GM18867 (cell line): Measurements from ENCODE around the gene PDCD2L.
"Not testable (repeated sequence)": the region's sequence is repeated elsewhere in the genome, so short reads cannot be mapped to it uniquely, and the experiment has no call there.

Source experiments
- ATAC-seq: cut with Tn5 transposase; IDR thresholded peaks from one replicate; pipeline ENCODE4 v1.9.1; 2021; ENCODE audit warnings: mild to moderate bottlenecking, moderate library complexity; ENCODE audit not compliant: unreplicated experiment

The PDCD2L gene

DNA sequence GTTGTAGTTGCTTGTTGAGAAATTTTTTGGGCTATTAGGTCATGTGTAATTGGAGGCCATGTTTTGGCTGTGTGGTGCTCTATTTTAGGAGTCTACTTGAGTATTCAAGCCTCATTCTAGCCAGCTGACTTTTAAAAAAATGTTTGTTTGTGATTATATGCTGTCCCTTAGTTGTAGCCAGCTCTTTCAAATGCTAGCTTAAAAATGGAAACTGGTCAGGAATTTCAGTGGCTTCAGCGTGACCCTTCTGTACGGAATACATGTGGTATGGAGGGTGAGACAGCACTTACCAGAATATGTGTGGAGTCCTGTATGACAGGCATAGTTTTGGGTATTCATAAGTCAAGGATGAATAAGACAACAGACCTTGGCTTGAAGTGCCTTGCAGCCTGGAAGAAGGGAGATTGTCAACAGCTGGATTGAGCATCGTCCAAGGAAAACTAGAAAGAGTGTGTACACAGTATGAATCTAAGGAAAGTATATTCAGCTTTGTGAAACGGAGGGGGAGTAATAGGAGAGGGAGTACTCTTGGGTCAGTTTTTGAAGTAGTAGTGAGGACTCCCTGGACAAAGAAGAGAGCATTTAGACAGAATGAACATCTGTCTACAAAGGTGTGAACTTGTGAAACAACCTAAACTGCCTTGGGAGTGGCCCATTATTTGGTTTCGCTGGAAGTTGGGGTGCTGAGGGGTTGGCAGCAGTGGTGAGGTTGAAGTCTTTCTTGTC is 57.3 kb downstream of the PDCD2L start:
- ATAC-seq, result no peak

DNA sequence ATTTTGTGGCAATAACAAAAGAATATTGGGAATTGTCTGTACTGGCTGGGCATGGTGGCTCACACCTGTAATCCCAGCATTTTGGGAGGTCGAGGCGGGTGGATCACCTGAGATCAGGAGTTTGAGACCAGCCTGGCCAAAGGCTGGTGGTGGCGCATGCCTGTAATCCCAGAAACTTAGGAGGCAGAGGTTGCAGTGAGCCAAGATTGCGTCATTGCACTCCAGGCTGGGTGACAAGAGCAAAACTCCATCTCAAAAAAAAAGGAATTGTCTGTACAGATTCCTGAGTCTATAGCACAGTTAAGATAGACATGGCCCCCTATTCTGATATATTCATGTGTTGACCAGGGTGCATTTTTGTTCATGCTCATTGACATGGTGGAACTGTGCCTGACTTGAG is 60.6 kb downstream of the PDCD2L start:
- ATAC-seq, result not testable (repeated sequence)

DNA sequence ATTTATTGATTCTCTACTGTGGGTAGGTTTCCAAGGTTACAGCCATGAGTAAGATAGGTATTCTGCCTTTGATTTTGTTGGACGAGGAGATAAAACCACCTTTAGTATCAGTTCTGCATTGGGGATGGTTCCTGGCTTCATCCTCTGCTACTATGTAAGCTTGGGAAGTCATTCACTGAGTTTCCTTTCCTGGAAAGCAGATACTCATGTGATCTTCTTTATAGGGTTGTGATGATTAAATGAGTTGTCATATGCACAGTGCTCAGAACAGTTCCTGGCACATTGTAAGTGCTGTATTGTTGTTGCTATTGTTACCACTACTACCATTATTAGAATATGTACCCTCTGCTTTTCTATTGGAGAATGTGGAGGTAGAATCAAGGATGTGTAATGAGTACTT is 64.2 kb downstream of the PDCD2L start:
- ATAC-seq, result no peak

DNA sequence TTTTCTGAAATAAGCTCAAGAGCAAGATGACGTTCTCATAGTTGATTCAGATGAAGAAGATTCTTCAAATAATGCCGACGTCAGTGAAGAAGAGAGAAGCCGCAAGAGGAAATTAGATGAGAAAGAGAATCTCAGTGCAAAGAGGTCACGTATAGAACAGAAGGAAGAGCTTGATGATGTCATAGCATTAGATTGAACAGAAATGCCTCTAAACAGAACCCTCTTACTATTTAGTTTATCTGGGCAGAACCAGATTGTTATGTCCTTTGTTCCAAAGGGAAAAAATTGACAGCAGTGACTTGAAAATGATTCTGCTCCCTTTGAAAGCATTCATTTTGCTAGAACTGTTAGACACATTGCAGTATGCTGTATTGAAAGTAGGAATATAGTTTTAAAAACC is 64.8 kb downstream of the PDCD2L start:
- not testable (repeated sequence) for ATAC-seq

DNA sequence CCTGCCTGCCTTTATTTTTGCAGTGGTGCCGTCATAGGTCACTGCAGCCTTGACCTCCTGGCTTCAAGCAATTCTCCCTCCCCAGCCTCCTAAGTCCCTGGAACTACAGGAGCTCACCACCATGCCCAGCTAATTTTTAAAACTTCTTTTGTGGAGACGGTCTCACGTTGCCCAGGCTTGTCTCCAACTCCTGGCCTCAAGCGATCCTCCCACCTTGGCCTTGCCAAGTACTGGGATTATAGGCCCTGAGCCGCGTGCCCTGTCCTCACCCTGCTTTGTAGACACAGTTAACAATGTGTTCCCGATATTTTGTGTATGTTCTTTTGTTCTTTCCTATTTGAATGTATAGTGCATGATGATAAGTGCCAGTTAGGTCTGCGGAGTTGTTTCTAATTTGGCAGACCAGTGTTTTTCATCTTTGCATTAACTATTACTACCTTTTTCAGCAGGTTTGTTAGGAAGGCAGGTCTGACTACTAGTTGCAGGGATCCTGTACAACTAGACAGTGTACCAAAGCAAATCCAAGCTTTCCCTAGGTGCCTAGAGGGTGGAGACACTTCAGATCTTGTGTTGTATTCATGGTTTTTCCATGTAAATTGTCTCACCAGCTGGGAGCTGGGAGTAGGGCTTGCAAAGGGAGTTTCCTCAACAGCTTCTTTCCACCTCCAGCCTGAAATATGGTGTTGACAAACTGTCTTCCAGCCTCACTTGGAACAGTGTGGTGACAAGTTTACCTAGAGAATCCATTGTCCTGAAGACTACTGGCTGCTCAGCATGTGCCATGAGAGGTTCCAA is 67.9 kb downstream of the PDCD2L start:
- no peak for ATAC-seq

DNA sequence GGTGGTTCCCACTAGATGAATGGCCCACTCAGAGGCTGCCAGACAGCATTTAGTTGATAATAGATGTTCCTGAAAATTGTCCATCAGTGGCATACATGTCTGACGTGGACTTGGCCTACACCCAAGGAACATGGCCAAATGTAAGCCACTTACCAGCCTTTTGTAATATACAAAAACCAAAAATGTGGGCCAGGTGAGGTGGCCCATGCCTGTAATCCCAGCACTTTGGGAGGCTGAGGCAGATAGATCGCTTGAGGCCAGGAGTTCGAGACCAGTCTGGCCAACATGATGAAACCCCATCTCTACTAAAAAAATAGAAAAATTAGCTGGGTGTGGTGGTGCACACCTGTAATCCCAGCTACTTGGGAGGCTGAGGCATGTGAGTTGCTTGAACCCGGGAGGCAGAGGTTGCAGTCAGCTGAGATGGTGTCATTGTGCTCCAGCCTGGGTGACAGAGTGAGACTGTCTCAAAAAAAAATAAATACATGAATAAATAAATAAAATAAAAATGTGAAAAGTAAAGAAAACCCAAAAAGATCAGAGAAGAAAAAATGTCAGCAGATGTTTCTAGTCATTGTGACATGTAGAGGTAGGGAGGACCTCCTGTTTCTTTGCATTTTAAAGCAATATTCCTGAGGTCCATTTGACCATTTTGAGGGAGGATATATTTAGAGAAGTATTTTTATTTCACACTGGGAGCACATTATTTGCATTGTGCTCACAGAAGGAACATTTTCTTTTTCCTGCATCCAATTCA is 70.2 kb downstream of the PDCD2L start:
- no peak for ATAC-seq

DNA sequence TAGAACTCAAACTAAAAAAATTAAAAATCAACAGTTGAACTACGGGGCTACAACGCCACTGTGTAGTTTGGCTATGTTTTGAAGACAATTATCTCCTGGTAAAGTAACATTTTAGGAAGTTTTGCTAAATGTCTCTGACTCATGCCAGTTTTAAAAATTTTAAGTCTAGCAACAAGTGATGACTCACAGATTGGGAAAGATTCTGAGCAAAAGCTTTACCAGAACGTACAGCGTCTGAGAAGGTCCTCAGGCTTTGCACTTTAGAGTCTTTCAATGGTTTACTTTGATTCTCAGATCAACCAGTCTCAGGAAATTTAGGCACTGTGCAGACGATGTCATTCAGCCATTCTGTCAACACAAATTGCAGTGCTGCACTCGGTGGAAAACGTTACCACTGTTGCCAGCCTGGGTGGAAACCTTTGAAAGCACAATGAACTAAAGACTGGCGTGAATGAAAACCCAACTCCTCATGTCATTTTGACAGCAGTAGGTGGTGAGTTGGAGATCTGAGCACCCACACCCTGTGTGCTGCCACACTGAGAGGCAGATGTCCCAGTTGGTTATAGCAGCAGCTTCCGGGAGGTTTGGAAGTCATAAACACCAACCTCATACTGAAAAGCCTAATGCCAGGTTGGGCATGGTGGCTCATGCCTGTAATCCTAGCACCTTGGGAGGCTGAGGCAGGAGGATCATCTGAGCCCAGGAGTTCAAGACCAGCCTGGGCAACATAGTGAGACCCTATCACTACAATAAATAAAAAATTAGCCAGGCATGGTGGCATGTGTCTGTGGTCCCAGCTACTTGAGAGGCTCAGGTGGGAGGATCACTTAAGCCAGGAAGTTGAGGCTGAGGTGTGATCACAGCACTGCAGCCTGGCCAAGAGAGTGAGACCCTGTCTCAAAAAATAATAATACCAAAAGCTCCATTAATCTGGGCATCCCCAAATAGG is 71.1 kb downstream of the PDCD2L start:
- no peak for ATAC-seq
